Measurements from ENCODE around the gene FBXW7.

Gene FBXW7

GRCh38 chr4:152540941-152541340 is 5.0 kb upstream of the FBXW7 start:
- no peak for DNase-seq

GRCh38 chr4:152540293-152540674 is 4.4 kb upstream of the FBXW7 start:
- DNase-seq, result no peak

GRCh38 chr4:152539556-152540292 is 3.8 kb upstream of the FBXW7 start:
- no peak for DNase-seq

- no peak for DNase-seq
These were observed 2.0 kb upstream of the FBXW7 start for GRCh38 chr4:152537881-152538280.

GRCh38 chr4:152536545-152537182 is 772 bp upstream of the FBXW7 start:
- no peak for DNase-seq

- DNase-seq, result no peak
These were observed 461 bp downstream of the FBXW7 start for GRCh38 chr4:152535360-152535902.

GRCh38 chr4:152534541-152535359 is 1.1 kb downstream of the FBXW7 start:
- no peak for DNase-seq

GRCh38 chr4:152531479-152531878 is 4.4 kb downstream of the FBXW7 start:
- DNase-seq, result no peak

- DNase-seq, result no peak
These were observed 5.3 kb downstream of the FBXW7 start for GRCh38 chr4:152530600-152530999.

GRCh38 chr4:152529880-152530279 is 6.0 kb downstream of the FBXW7 start:
- no peak for DNase-seq

- DNase-seq, result no peak
These were observed 7.8 kb downstream of the FBXW7 start for GRCh38 chr4:152528060-152528459.

GRCh38 chr4:152525878-152526277 is 10.0 kb downstream of the FBXW7 start:
- no peak for DNase-seq

GRCh38 chr4:152524427-152524826 is 11.5 kb downstream of the FBXW7 start:
- no peak for DNase-seq

GRCh38 chr4:152523731-152524130 is 12.2 kb downstream of the FBXW7 start:
- no peak for DNase-seq

GRCh38 chr4:152522754-152523153 is 13.1 kb downstream of the FBXW7 start:
- no peak for DNase-seq

- no peak for DNase-seq
These were observed 13.6 kb downstream of the FBXW7 start for GRCh38 chr4:152522245-152522644.

GRCh38 chr4:152516156-152516555 is 19.7 kb downstream of the FBXW7 start:
- no peak for DNase-seq

- no peak for DNase-seq
These were observed 20.2 kb downstream of the FBXW7 start for GRCh38 chr4:152515678-152516077.

- no peak for DNase-seq
These were observed 21.5 kb downstream of the FBXW7 start for GRCh38 chr4:152514356-152514755.

GRCh38 chr4:152513078-152513477 is 22.8 kb downstream of the FBXW7 start:
- no peak for DNase-seq

GRCh38 chr4:152512483-152512882 is 23.4 kb downstream of the FBXW7 start:
- no peak for DNase-seq

GRCh38 chr4:152510349-152511147 is 25.3 kb downstream of the FBXW7 start:
- no peak for DNase-seq
